GM23248 (cell line): ENCODE measurements around the gene METTL15.

Experiments
- EZH2 ChIP-seq: fragments of 200-600 bp; sonication (generic); IDR thresholded peaks from 2 replicates; pipeline ENCODE4 v1.6.1; 2018; ENCODE audit warnings: antibody characterized with exemption, mild to moderate bottlenecking; ENCODE audit not compliant: insufficient read depth, poor library complexity, severe bottlenecking
- EZH2phosphoT487 ChIP-seq: fragments of 200-600 bp; sonication (generic); IDR thresholded peaks from 2 replicates; pipeline ENCODE4 v1.6.1; 2018; ENCODE audit warnings: antibody characterized with exemption, moderate library complexity, mild to moderate bottlenecking, low read depth; ENCODE audit not compliant: insufficient read depth

GRCh38 chr11:28243061-28243460, 134.9 kb downstream of the METTL15 start:
- TF ChIP-seq EZH2 (no peak), EZH2phosphoT487 (no peak)
